ENCODE data around the gene MPST.
A peak's percentile ranks its signal among the peaks of the same experiment; 100 is the strongest.

DNA sequence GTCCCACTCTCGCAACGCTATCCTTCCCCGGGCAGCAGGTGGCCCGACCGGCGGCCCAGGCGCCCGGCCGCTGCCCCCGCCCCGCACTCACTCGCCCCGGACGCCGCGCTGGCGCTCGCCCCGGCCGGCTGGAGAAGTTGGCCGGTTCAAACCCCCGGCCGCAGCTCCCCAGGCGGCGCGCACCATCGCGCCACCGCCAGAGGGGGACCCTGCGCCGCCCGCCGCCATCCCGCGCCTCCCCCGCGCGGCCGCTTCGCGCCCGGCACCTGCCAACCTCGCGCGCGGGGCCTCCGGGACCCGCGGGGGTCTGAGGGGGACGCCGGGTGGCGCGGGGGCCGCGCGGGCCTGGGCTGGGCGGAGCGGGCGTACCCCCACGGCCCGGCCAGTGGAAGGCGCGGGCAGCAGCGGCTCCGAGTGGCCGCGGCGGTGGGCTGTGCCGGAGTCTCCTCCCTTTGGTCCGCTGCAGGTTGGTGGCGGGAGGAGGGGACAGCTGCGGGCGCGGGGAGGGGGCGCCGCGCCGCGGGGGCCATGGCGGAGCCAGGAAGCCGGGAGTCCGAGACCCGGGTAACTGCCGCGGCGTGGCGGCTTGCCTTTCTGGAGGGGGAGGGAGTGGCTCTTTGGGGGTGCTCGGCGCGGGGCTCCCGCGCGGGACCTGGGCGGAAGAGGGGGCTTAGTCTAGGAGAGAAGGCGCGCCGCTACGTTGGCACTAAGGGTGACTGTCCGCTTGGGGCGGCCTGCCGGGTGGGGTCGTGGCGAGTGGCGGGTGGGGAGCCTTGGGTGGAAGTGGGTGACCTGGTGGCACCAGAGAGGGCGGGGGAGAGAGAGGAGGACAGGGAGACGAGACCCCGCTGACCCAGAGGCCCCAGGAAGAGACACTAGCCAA lies at the start of gene MPST, which contains the start of gene TST:
- TF ChIP-seq, protein P1, sequence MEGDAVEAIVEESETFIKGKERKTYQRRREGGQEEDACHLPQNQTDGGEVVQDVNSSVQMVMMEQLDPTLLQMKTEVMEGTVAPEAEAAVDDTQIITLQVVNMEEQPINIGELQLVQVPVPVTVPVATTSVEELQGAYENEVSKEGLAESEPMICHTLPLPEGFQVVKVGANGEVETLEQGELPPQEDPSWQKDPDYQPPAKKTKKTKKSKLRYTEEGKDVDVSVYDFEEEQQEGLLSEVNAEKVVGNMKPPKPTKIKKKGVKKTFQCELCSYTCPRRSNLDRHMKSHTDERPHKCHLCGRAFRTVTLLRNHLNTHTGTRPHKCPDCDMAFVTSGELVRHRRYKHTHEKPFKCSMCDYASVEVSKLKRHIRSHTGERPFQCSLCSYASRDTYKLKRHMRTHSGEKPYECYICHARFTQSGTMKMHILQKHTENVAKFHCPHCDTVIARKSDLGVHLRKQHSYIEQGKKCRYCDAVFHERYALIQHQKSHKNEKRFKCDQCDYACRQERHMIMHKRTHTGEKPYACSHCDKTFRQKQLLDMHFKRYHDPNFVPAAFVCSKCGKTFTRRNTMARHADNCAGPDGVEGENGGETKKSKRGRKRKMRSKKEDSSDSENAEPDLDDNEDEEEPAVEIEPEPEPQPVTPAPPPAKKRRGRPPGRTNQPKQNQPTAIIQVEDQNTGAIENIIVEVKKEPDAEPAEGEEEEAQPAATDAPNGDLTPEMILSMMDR (IDR thresholded peaks at IDR 0.05): peak in 3 of 4 experiments; percentile 52 to 87 (median 66)
- peak; percentile 39 to 79 for TF ChIP-seq POLR2A (IDR thresholded peaks at IDR 0.05)
